HepG2 (cell line): ENCODE data around the gene ZNF575. TPM values are rescaled to one million over a fixed set of nuclear protein-coding genes. Genes with fewer than 3 reads are reported as not detected.
A peak's percentile ranks its signal among the peaks of the same experiment; 100 is the strongest.

Experiments
- ARNT2 ChIP-seq: sonication (generic); formaldehyde crosslinking; IDR thresholded peaks from 2 replicates; pipeline ENCODE4 v1.8.0; 2022; ENCODE audit warnings: mild to moderate bottlenecking, low read depth, missing genetic modification reagents, moderate library complexity
- ARNTL ChIP-seq: sonication (generic); formaldehyde crosslinking; IDR thresholded peaks from 2 replicates; pipeline ENCODE4 v1.4.0; 2020; ENCODE audit warnings: mild to moderate bottlenecking, missing genetic modification reagents
- DPF2 ChIP-seq: sonication (generic); formaldehyde crosslinking; IDR thresholded peaks from 2 replicates; pipeline ENCODE4 v1.4.0; 2020; ENCODE audit warnings: mild to moderate bottlenecking, low read depth, missing genetic modification reagents, borderline replicate concordance
- FOXO1 ChIP-seq: sonication (generic); formaldehyde crosslinking; IDR thresholded peaks from 2 replicates; pipeline ENCODE4 v1.4.0; 2020; ENCODE audit warnings: missing genetic modification reagents
- GATAD1 ChIP-seq: IDR thresholded peaks from 2 replicates; pipeline ENCODE4 v1.6.1; 2016; ENCODE audit warnings: missing genetic modification reagents, missing compliant biosample characterization
- GZF1 ChIP-seq: sonication (generic); formaldehyde crosslinking; IDR thresholded peaks from 2 replicates; pipeline ENCODE4 v1.5.1; 2020; ENCODE audit warnings: mild to moderate bottlenecking, missing genetic modification reagents
- HNRNPLL ChIP-seq: fragments of 200-400 bp; formaldehyde crosslinking; IDR thresholded peaks from 2 replicates; pipeline ENCODE4 v1.6.1; 2017; ENCODE audit warnings: mild to moderate bottlenecking, low read depth, low read length; ENCODE audit not compliant: poor library complexity, severe bottlenecking
- KDM5B ChIP-seq: sonication (generic); formaldehyde crosslinking; IDR thresholded peaks from 2 replicates; pipeline ENCODE4 v1.4.0; 2020; ENCODE audit warnings: missing genetic modification reagents, mild to moderate bottlenecking, borderline replicate concordance
- KLF15 ChIP-seq: sonication (generic); formaldehyde crosslinking; IDR thresholded peaks from 2 replicates; pipeline ENCODE4 v1.8.1; 2023; ENCODE audit warnings: borderline replicate concordance, mild to moderate bottlenecking, inconsistent platforms, missing genetic modification reagents, mixed read lengths
- KMT2B ChIP-seq: IDR thresholded peaks from 2 replicates; pipeline ENCODE4 v1.6.1; 2016; ENCODE audit warnings: missing genetic modification reagents, missing compliant biosample characterization
- MAFK ChIP-seq, 2 experiments: IDR thresholded peaks in 1 of 2; conservative IDR thresholded peaks in 1 of 2; 2 replicates each; pipeline ENCODE4 v1.6.1; 2011; ENCODE audit warnings: improper control_type of control experiment in 2 of 2, low read length in 2 of 2
- NFATC3 ChIP-seq: sonication (generic); formaldehyde crosslinking; IDR thresholded peaks from 2 replicates; pipeline ENCODE4 v1.5.1; 2020; ENCODE audit warnings: mild to moderate bottlenecking, missing genetic modification reagents
- NFKB2 ChIP-seq: sonication (generic); formaldehyde crosslinking; IDR thresholded peaks from 2 replicates; pipeline ENCODE4 v1.4.0; 2020; ENCODE audit warnings: missing genetic modification reagents, borderline replicate concordance
- NFKBIZ ChIP-seq: IDR thresholded peaks from 2 replicates; pipeline ENCODE4 v1.6.1; 2018; ENCODE audit warnings: missing genetic modification reagents, missing compliant biosample characterization
- SALL1 ChIP-seq: sonication (generic); formaldehyde crosslinking; IDR thresholded peaks from 2 replicates; pipeline ENCODE4 v1.8.0; 2022; ENCODE audit warnings: mild to moderate bottlenecking, missing genetic modification reagents
- SP1 ChIP-seq, 2 experiments: fragments of 450-650 bp in 1 of 2; sonication (generic) in 1 of 2; formaldehyde crosslinking in 1 of 2; IDR thresholded peaks; 2 replicates each; pipeline versions ENCODE4 v1.4.0 to v1.6.1; 2016 to 2020; ENCODE audit warnings: missing genetic modification reagents in 1 of 2
- SP2 ChIP-seq: sonication (generic); formaldehyde crosslinking; IDR thresholded peaks from 2 replicates; pipeline ENCODE4 v1.5.1; 2020; ENCODE audit warnings: mild to moderate bottlenecking, missing genetic modification reagents
- TGIF2 ChIP-seq: IDR thresholded peaks from 2 replicates; pipeline ENCODE4 v1.6.1; 2016; ENCODE audit warnings: control low read depth, missing compliant biosample characterization
- XBP1 ChIP-seq: sonication (generic); formaldehyde crosslinking; IDR thresholded peaks from 2 replicates; pipeline ENCODE4 v1.5.0; 2020; ENCODE audit warnings: missing genetic modification reagents
- ZMYM3 ChIP-seq: sonication (generic); formaldehyde crosslinking; IDR thresholded peaks from 2 replicates; pipeline ENCODE4 v1.5.1; 2020; ENCODE audit warnings: mild to moderate bottlenecking, missing genetic modification reagents
- ZNF296 ChIP-seq: sonication (generic); formaldehyde crosslinking; conservative IDR thresholded peaks from 2 replicates; pipeline ENCODE4 v1.5.0; 2020; ENCODE audit warnings: mild to moderate bottlenecking, missing genetic modification reagents
- ZNF354B ChIP-seq: sonication (generic); formaldehyde crosslinking; IDR thresholded peaks from 2 replicates; pipeline ENCODE4 v1.8.0; 2022; ENCODE audit warnings: mild to moderate bottlenecking, missing genetic modification reagents
- ZNF468 ChIP-seq: sonication (generic); formaldehyde crosslinking; IDR thresholded peaks from 2 replicates; pipeline ENCODE4 v1.8.0; 2022; ENCODE audit warnings: mild to moderate bottlenecking, moderate library complexity, missing genetic modification reagents
- ZNF773 ChIP-seq: sonication (generic); formaldehyde crosslinking; IDR thresholded peaks from 2 replicates; pipeline ENCODE4 v1.4.0; 2020; ENCODE audit warnings: missing genetic modification reagents, borderline replicate concordance
- polyA plus RNA-seq, 8 experiments: library from polyadenylated mRNA; depleted of rRNA in 3 of 8; stranded (reverse) in 7 of 8; unstranded in 1 of 8; fragments of >200 nt; fragmentation: Illumina TruSeq in 4 of 8; extraction: Trizol in 4 of 8; gene quantifications; 2 replicates each; pipeline versions ENCODE4 v1.2.1 to v1.2.3, GENCODE V29; 2011 to 2016; ENCODE audit warnings: low read depth in 4 of 8, missing spikeins in 1 of 8, mixed read lengths in 1 of 8; ENCODE audit not compliant: insufficient read depth in 1 of 8
- total RNA-seq, 5 experiments: library from RNA; depleted of rRNA; stranded (reverse); fragments of >200 nt; fragmentation: Illumina TruSeq; extraction: Trizol; gene quantifications; 2 replicates each; pipeline ENCODE4 v1.2.3, GENCODE V29; 2016; ENCODE audit warnings: low read depth in 1 of 5
- TF ChIP-seq, protein P1 (sequence below): IDR thresholded peaks from 2 replicates; pipeline ENCODE4 v1.6.1; 2016; ENCODE audit warnings: mild to moderate bottlenecking
- TF ChIP-seq, protein P2 (sequence below): sonication (generic); formaldehyde crosslinking; IDR thresholded peaks from 2 replicates; pipeline ENCODE4 v1.8.0; 2022; ENCODE audit warnings: mild to moderate bottlenecking, missing genetic modification reagents, moderate library complexity

ZNF575 gene
- total and polyA plus RNA-seq, 2 of the 13 experiments (the other 11 are each of a cell fraction or from before 2014, with no cell fraction given), result 0.17 to 0.27 TPM

DNA sequence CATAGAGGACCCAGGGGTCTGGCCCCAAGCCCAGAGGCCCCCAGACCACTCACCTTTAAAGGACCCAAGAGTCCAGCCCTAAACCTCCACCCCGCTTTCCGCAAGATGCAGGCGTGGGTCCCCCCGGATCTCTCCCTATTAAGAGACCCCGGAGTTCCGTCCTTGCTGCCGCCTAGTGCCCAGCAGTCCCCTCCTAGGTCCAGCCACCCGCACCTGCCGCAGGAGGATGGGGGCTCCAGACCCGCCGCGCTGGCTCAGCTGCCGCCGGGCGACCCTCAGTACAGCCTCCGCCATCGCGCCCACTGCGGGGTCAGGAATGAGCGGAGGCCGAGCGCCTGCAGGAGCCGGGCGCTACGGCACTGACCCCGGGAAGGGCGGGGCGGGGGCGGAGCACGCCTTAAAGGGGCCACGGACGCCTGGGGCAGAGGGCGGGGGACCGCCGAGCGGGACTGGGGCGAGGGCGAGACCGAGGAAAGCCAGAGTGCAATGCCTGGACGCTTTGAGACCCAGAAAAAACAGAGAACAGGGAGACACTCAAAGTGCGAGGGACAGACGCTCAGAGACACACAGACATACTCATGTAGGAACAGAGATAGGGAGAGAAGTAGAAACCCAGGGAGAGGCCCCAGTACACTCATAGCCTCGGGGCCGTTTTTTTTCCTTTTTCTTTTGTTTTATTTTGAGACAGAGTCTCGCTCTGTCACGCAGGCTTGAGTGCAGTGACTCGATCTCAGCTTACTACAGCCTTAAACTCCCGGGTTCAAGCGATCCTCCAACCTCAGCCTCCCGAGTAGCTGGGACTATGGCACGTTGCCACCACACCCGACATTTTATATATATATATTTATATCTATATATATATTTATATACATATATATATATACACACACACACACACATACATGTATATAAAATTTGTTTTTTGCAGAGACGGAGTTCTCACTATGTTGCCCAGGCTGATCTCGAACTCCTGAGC lies 5.8 kb upstream of the ZNF575 start, which contains the start of gene ETHE1 (continued):
- TF ChIP-seq GATAD1 (CRISPR knock-in tag) (peak; percentile 45; the same call in 1 of the 2 replicates), MAFK (conservative IDR thresholded peaks at IDR 0.05 in 1 of 2, IDR thresholded peaks at IDR 0.05 in 1 of 2; ENCODE audit: low read length in 2 of 2) (no peak), HNRNPLL (peak; percentile 92), ARNT2 (CRISPR knock-in tag) (peak; percentile 84; the same call in 1 of the 2 replicates), DPF2 (CRISPR knock-in tag) (no peak), ZNF773 (CRISPR knock-in tag) (peak; percentile 52; the same call in 1 of the 2 replicates), ZMYM3 (CRISPR knock-in tag) (peak; percentile 90), SP2 (CRISPR knock-in tag) (no peak), NFKB2 (CRISPR knock-in tag) (no peak; the same call in 1 of the 2 replicates), NFKBIZ (CRISPR knock-in tag) (no peak), SP1 (IDR thresholded peaks at IDR 0.05) (no peak), SP1 (CRISPR knock-in tag; IDR thresholded peaks at IDR 0.05) (peak; percentile 88), NFATC3 (CRISPR knock-in tag) (no peak), KLF15 (no peak), XBP1 (no peak), TGIF2 (CRISPR knock-in tag) (0 out of 2 replicates have a peak, but pooled peaks have one; percentile 46), ZNF296 (CRISPR knock-in tag) (0 out of 2 replicates have a peak, but pooled peaks have one; percentile 47), FOXO1 (no peak; the same call in 1 of the 2 replicates), SALL1 (peak; percentile 77), KDM5B (peak; percentile 70; the same call in 1 of the 2 replicates), GZF1 (no peak), ZNF468 (no peak), ARNTL (no peak), KMT2B (CRISPR knock-in tag) (no peak), ZNF354B (CRISPR knock-in tag) (peak; percentile 70; the same call in 1 of the 2 replicates)
- TF ChIP-seq, protein P1, sequence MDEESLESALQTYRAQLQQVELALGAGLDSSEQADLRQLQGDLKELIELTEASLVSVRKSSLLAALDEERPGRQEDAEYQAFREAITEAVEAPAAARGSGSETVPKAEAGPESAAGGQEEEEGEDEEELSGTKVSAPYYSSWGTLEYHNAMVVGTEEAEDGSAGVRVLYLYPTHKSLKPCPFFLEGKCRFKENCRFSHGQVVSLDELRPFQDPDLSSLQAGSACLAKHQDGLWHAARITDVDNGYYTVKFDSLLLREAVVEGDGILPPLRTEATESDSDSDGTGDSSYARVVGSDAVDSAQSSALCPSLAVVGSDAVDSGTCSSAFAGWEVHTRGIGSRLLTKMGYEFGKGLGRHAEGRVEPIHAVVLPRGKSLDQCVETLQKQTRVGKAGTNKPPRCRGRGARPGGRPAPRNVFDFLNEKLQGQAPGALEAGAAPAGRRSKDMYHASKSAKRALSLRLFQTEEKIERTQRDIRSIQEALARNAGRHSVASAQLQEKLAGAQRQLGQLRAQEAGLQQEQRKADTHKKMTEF (CRISPR knock-in tag), result peak; percentile 73; the same call in 1 of the 2 replicates
- TF ChIP-seq, protein P2, sequence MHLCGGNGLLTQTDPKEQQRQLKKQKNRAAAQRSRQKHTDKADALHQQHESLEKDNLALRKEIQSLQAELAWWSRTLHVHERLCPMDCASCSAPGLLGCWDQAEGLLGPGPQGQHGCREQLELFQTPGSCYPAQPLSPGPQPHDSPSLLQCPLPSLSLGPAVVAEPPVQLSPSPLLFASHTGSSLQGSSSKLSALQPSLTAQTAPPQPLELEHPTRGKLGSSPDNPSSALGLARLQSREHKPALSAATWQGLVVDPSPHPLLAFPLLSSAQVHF (CRISPR knock-in tag), result no peak
